SK-N-MC (cell line): ENCODE measurements around the gene DSE.
A peak's percentile ranks its signal among the peaks of the same experiment; 100 is the strongest.
"Not testable (repeated sequence)": the region's sequence is repeated elsewhere in the genome, so short reads cannot be mapped to it uniquely, and the experiment has no call there.

Experiments
- DNase-seq: peaks from one replicate; pipeline ENCODE4 v3.0.0-alpha.2; 2011; ENCODE audit warnings: low read depth, low spot score
- H3K27ac ChIP-seq: fragments of 200-600 bp; sonication (generic); 2 replicates; pipeline ENCODE4 v1.5.1; 2016; ENCODE audit warnings: mixed run types
- H3K36me3 ChIP-seq: fragments of 200-600 bp; sonication (generic); 2 replicates; pipeline ENCODE4 v1.6.1; 2017; ENCODE audit warnings: antibody characterized with exemption, low read length, mixed read lengths; ENCODE audit not compliant: insufficient read depth
- H3K4me3 ChIP-seq: fragments of 200-600 bp; sonication (generic); 2 replicates; pipeline ENCODE4 v1.5.1; 2016
- H3K9ac ChIP-seq: fragments of 200-600 bp; sonication (generic); 2 replicates; pipeline ENCODE4 v1.8.0; 2017; ENCODE audit warnings: mixed run types, mixed read lengths; ENCODE audit not compliant: insufficient read length
- H3K9me3 ChIP-seq: fragments of 200-600 bp; sonication (generic); 2 replicates; pipeline ENCODE4 v1.6.1; 2017; ENCODE audit warnings: low read depth, mild to moderate bottlenecking, antibody characterized with exemption, low read length, moderate library complexity, mixed read lengths
- EZH2 ChIP-seq: fragments of 200-600 bp; sonication (generic); IDR thresholded peaks from one replicate; pipeline ENCODE4 v1.6.1; 2017; ENCODE audit warnings: antibody characterized with exemption
- FOXP2 ChIP-seq: optimal IDR thresholded peaks from 2 replicates; pipeline ENCODE3; 2011; ENCODE audit warnings: mild to moderate bottlenecking, moderate library complexity; ENCODE audit not compliant: insufficient read depth; ENCODE audit errors: extremely low read length, control extremely low read depth
- POLR2AphosphoS5 ChIP-seq: IDR thresholded peaks from 2 replicates; pipeline ENCODE4 v1.6.1; 2012; ENCODE audit warnings: mild to moderate bottlenecking, low read depth, low read length, borderline replicate concordance

DSE gene

GRCh38 chr6:116330511-116330910 is 40.2 kb upstream of the DSE start:
- Histone ChIP-seq H3K4me3 (no peak overlapping the region), H3K9ac (no peak overlapping the region), H3K36me3 (no peaks in the 10 kb centered on the region), H3K9me3 (no peaks in the 10 kb centered on the region), H3K27ac (no peak overlapping the region)
- TF ChIP-seq EZH2 (no peak), FOXP2 (no peak), POLR2AphosphoS5 (no peak)
- no peak for DNase-seq

GRCh38 chr6:116332096-116332495 is 38.7 kb upstream of the DSE start:
- Histone ChIP-seq H3K9ac (no peak overlapping the region), H3K36me3 (no peaks in the 10 kb centered on the region), H3K27ac (no peak overlapping the region), H3K4me3 (no peak overlapping the region), H3K9me3 (no peaks in the 10 kb centered on the region)
- TF ChIP-seq FOXP2, result no peak
- TF ChIP-seq POLR2AphosphoS5, result no peak
- no peak for TF ChIP-seq EZH2
- no peak for DNase-seq

GRCh38 chr6:116334638-116335409 is 35.9 kb upstream of the DSE start:
- H3K9me3 ChIP-seq, H3K36me3 ChIP-seq, H3K9ac ChIP-seq: not testable (repeated sequence)
- peak overlapping the region; percentile 34; the same call in 1 of the 2 replicates for H3K4me3 ChIP-seq
- peak; percentile 87 for DNase-seq
- TF ChIP-seq POLR2AphosphoS5, result peak; percentile 45; the same call in 1 of the 2 replicates
- peak overlapping the region; percentile 82 for H3K27ac ChIP-seq

- H3K9ac ChIP-seq, result no peak overlapping the region
- TF ChIP-seq POLR2AphosphoS5 (no peak), EZH2 (no peak)
- DNase-seq, result no peak
Measured at GRCh38 chr6:116335612-116336215, 35.0 kb upstream of the DSE start.

GRCh38 chr6:116338943-116339342 is 31.8 kb upstream of the DSE start:
- Histone ChIP-seq H3K4me3 (no peak overlapping the region), H3K9me3 (no peaks in the 10 kb centered on the region; the same call in 1 of the 2 replicates)
- no peak for TF ChIP-seq POLR2AphosphoS5

More at GRCh38 chr6:116335612-116336215, 35.0 kb upstream of the DSE start:
- H3K27ac ChIP-seq, result no peak overlapping the region
- H3K4me3 ChIP-seq, result no peak overlapping the region
- H3K9me3 ChIP-seq, result no peaks in the 10 kb centered on the region
- H3K36me3 ChIP-seq, result no peaks in the 10 kb centered on the region

GRCh38 chr6:116340625-116341024 is 30.1 kb upstream of the DSE start:
- H3K4me3 ChIP-seq, H3K27ac ChIP-seq, H3K9me3 ChIP-seq, H3K9ac ChIP-seq, H3K36me3 ChIP-seq, DNase-seq: not testable (repeated sequence)

More at GRCh38 chr6:116338943-116339342, 31.8 kb upstream of the DSE start:
- Histone ChIP-seq H3K27ac (no peak overlapping the region), H3K9ac (no peak overlapping the region), H3K36me3 (no peaks in the 10 kb centered on the region)
- no peak for DNase-seq

- Histone ChIP-seq H3K9ac (no peak overlapping the region), H3K27ac (no peak overlapping the region), H3K9me3 (no peaks in the 10 kb centered on the region), H3K4me3 (no peak overlapping the region), H3K36me3 (no peaks in the 10 kb centered on the region)
- no peak for DNase-seq
- no peak for TF ChIP-seq FOXP2
- no peak for TF ChIP-seq EZH2
- no peak for TF ChIP-seq POLR2AphosphoS5
Measured at GRCh38 chr6:116349216-116349615, 21.5 kb upstream of the DSE start.

GRCh38 chr6:116351101-116351500 is 19.6 kb upstream of the DSE start:
- Histone ChIP-seq H3K9ac (no peak overlapping the region), H3K9me3 (no peaks in the 10 kb centered on the region), H3K36me3 (no peaks in the 10 kb centered on the region), H3K27ac (no peak overlapping the region), H3K4me3 (no peak overlapping the region)
- no peak for DNase-seq
- no peak for TF ChIP-seq FOXP2
- no peak for TF ChIP-seq EZH2
- TF ChIP-seq POLR2AphosphoS5, result no peak
